ENCODE data around the gene ENO1.

GRCh38 chr1:8822373-8823294 is 55.9 kb downstream of the ENO1 start:
- TF ChIP-seq POLR2A (IDR thresholded peaks at IDR 0.05; ENCODE audit: borderline replicate concordance, extremely low read depth, insufficient read depth, insufficient read length) (no peak), YY1 (IDR thresholded peaks at IDR 0.05; ENCODE audit: extremely low read depth, insufficient replicate concordance, low read depth, low read length) (peak; percentile 18), ATF3 (IDR thresholded peaks at IDR 0.05) (no peak), SRF (IDR thresholded peaks at IDR 0.05; ENCODE audit: low read depth) (no peak), POLR2AphosphoS5 (IDR thresholded peaks at IDR 0.05; ENCODE audit: low read depth, low read length) (peak; percentile 22; the same call in 1 of the 2 replicates), ZBTB33 (IDR thresholded peaks at IDR 0.05; ENCODE audit: extremely low read depth, insufficient replicate concordance, low read length) (no peak)
- TF ChIP-seq, protein P1, sequence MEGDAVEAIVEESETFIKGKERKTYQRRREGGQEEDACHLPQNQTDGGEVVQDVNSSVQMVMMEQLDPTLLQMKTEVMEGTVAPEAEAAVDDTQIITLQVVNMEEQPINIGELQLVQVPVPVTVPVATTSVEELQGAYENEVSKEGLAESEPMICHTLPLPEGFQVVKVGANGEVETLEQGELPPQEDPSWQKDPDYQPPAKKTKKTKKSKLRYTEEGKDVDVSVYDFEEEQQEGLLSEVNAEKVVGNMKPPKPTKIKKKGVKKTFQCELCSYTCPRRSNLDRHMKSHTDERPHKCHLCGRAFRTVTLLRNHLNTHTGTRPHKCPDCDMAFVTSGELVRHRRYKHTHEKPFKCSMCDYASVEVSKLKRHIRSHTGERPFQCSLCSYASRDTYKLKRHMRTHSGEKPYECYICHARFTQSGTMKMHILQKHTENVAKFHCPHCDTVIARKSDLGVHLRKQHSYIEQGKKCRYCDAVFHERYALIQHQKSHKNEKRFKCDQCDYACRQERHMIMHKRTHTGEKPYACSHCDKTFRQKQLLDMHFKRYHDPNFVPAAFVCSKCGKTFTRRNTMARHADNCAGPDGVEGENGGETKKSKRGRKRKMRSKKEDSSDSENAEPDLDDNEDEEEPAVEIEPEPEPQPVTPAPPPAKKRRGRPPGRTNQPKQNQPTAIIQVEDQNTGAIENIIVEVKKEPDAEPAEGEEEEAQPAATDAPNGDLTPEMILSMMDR (IDR thresholded peaks at IDR 0.05 in 2 of 3, conservative IDR thresholded peaks at IDR 0.05 in 1 of 3; ENCODE audit: borderline replicate concordance in 1 of 3, insufficient read depth in 1 of 3, low read depth in 2 of 3, low read length in 2 of 3): no peak

All from HCT116 (cell line).